Measurements from ENCODE around the gene GNG2.

GNG2 gene

DNA sequence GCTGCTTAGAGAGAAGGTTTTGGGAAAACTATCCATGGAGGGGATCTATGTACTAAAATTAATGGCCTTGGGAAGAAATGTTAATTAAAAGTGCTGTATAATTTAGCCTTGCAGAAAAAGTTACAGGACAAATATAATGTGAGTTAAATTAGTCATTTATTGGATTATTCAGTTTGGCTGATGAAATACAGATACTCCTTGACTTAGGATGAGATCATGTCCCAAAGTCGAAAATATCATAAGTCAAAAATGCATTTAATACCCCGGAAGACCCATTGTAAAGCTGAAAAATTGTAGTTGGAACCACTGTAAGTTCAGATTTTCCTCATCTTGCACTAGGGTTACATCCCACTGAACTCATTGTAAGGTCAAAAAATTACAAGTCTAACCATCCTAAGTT is 138.7 kb downstream of the GNG2 start:
- Histone ChIP-seq H3K36me3 (peaks cover 77% of the 10 kb centered on the region), H3K4me3 (ENCODE audit: low read depth, low read length) (no peak overlapping the region), H3K27ac (no peak overlapping the region), H3K27me3 (ENCODE audit: insufficient read depth, low read depth, severe bottlenecking) (no peaks in the 10 kb centered on the region), H3K9me3 (ENCODE audit: severe bottlenecking) (no peaks in the 10 kb centered on the region)
- no peak for DNase-seq
- TF ChIP-seq, protein P1, sequence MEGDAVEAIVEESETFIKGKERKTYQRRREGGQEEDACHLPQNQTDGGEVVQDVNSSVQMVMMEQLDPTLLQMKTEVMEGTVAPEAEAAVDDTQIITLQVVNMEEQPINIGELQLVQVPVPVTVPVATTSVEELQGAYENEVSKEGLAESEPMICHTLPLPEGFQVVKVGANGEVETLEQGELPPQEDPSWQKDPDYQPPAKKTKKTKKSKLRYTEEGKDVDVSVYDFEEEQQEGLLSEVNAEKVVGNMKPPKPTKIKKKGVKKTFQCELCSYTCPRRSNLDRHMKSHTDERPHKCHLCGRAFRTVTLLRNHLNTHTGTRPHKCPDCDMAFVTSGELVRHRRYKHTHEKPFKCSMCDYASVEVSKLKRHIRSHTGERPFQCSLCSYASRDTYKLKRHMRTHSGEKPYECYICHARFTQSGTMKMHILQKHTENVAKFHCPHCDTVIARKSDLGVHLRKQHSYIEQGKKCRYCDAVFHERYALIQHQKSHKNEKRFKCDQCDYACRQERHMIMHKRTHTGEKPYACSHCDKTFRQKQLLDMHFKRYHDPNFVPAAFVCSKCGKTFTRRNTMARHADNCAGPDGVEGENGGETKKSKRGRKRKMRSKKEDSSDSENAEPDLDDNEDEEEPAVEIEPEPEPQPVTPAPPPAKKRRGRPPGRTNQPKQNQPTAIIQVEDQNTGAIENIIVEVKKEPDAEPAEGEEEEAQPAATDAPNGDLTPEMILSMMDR (IDR thresholded peaks at IDR 0.05; ENCODE audit: low read depth, low read length), result no peak

DNA sequence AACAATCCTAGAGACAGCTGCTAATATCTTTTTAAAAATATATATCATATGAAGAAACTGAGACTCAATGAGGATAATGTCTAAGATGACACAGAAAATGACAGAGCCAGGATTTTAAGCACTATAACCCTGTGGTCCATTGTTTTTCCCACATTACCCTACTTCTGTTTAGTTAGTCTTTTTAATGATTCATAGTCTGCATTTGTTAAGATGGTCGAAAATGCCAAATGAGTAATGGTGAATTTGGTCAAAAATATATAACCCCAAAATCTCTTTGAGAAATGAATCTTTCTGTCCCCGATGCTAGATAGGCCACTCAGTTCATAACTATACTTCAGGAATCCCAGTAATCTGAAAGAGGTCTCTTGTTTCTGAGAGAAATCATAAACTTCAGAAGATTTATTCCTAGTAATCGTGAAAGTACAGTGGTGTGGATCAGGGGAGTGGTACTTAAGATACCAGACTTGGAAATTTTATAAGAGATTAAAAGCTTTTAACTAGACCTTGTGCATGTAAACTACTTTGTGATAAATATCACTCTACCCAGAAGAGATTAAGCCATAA is 139.7 kb downstream of the GNG2 start:
- H3K27me3 ChIP-seq (ENCODE audit: insufficient read depth, low read depth, severe bottlenecking), result no peaks in the 10 kb centered on the region
- peaks cover 77% of the 10 kb centered on the region for H3K36me3 ChIP-seq
- no peak for DNase-seq
- no peak overlapping the region for H3K4me3 ChIP-seq (ENCODE audit: low read depth, low read length)
- no peaks in the 10 kb centered on the region for H3K9me3 ChIP-seq (ENCODE audit: severe bottlenecking)
- no peak overlapping the region for H3K27ac ChIP-seq
- TF ChIP-seq, protein P1 (IDR thresholded peaks at IDR 0.05; ENCODE audit: low read depth, low read length), result no peak

DNA sequence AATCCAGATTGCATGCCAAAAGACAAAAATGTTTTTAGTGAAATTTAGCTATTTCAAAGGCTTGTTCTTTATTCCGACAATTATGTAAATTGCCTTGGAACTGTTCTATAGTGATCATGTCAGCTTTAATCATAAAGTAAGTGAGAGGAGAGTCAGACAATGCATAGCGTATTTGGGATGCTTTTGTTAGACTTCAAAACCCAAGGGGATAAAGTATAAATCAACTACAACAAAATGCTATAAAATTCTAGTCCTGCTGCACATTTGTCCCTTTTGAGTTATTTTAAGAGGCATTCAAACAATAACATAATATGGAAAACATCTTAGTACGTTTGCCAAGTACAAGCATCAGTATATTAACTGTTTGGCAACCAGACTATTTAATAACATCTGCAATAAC is 140.3 kb downstream of the GNG2 start:
- H3K36me3 ChIP-seq, result peaks cover 78% of the 10 kb centered on the region
- H3K9me3 ChIP-seq (ENCODE audit: severe bottlenecking), result no peaks in the 10 kb centered on the region
- no peaks in the 10 kb centered on the region for H3K27me3 ChIP-seq (ENCODE audit: insufficient read depth, low read depth, severe bottlenecking)
- TF ChIP-seq, protein P1 (IDR thresholded peaks at IDR 0.05; ENCODE audit: low read depth, low read length), result no peak
- no peak overlapping the region for H3K4me3 ChIP-seq (ENCODE audit: low read depth, low read length)
- H3K27ac ChIP-seq, result no peak overlapping the region
- DNase-seq, result no peak

DNA sequence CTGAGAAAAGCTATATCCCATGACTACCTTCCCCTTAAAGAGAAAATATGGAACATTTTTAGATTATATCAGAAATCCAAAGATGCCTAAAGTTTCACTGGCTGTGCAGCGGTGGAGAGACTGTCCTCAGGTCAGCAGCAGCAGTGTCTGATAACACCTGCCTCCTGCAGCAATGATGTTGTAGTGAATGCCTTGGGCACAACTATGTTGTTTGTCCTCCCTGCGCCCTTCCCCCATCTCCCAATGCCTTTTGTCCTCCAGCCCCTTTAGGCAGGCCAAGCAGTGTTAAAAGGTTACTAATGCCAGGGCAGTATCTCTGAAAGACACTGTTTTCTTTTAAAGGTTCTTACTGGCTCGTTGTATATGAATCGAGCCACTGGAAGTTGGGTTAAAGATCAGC is 142.1 kb downstream of the GNG2 start:
- Histone ChIP-seq H3K36me3 (peaks cover 80% of the 10 kb centered on the region), H3K9me3 (ENCODE audit: severe bottlenecking) (no peaks in the 10 kb centered on the region), H3K27ac (no peak overlapping the region), H3K27me3 (ENCODE audit: insufficient read depth, low read depth, severe bottlenecking) (no peaks in the 10 kb centered on the region), H3K4me3 (ENCODE audit: low read depth, low read length) (no peak overlapping the region)
- DNase-seq, result no peak
- TF ChIP-seq, protein P1 (IDR thresholded peaks at IDR 0.05; ENCODE audit: low read depth, low read length), result no peak

DNA sequence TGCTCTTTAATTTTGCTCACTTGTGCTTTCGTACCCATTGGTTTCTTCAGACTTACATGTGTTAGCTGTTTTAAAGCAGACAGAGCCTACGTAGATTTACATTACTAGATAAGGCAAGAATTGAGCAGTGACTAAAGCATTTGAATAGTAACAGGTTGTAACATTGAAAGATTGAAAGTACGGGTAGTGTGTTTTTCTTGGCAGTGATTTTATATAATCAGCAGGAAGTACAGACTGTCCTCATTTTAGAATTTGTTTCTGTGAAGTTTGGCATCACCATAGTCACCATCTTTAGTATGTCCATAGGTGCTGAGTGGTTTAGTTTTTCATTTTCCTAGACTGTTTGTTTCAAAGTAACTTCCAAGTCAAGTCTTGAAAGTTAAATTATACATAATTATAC is 142.9 kb downstream of the GNG2 start:
- Histone ChIP-seq H3K9me3 (ENCODE audit: severe bottlenecking) (no peaks in the 10 kb centered on the region), H3K27me3 (ENCODE audit: insufficient read depth, low read depth, severe bottlenecking) (no peaks in the 10 kb centered on the region), H3K27ac (no peak overlapping the region), H3K36me3 (peaks cover 88% of the 10 kb centered on the region), H3K4me3 (ENCODE audit: low read depth, low read length) (no peak overlapping the region)
- no peak for DNase-seq
- TF ChIP-seq, protein P1 (IDR thresholded peaks at IDR 0.05; ENCODE audit: low read depth, low read length), result no peak

DNA sequence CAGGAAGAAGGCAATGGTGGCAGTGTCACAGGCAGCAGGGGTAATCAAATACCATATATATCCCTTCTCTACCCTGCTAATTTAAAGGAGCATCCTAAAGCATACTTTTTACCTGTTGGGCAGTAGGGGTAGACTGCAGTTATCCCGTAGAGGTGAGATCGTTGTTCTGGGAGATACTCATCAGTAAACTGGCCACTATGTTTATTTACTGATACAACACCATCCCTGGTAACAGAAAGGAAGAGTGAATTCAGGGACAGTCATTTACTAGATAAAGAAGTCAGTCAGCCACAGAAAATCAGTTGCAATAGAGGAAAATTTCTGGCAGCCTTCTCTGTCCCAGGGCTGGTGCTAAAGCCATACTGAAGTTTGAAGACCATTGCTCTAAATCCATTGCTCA is 145.2 kb downstream of the GNG2 start:
- no peaks in the 10 kb centered on the region for H3K27me3 ChIP-seq (ENCODE audit: insufficient read depth, low read depth, severe bottlenecking)
- peaks cover 95% of the 10 kb centered on the region for H3K36me3 ChIP-seq
- no peaks in the 10 kb centered on the region for H3K9me3 ChIP-seq (ENCODE audit: severe bottlenecking)
- H3K27ac ChIP-seq, result no peak overlapping the region
- TF ChIP-seq, protein P1 (IDR thresholded peaks at IDR 0.05; ENCODE audit: low read depth, low read length), result no peak
- no peak for DNase-seq
- H3K4me3 ChIP-seq (ENCODE audit: low read depth, low read length), result no peak overlapping the region

All from WERI-Rb-1 (cell line).